ENCODE measurements around the gene RCE1. TPM values are rescaled to one million over a fixed set of nuclear protein-coding genes. Genes with fewer than 3 reads are reported as not detected.
"Not testable (repeated sequence)": the region's sequence is repeated elsewhere in the genome, so short reads cannot be mapped to it uniquely, and the experiment has no call there.

RCE1 gene
- 18.0 TPM for polyA plus RNA-seq (ENCODE audit: insufficient read length)

- peak; percentile 93 for DNase-seq
Measured at GRCh38 chr11:66842896-66843775, at the start of gene RCE1. Gene RCE1, plus strand, starts transcription at chr11:66843441. Its CDS starts 15 bp downstream, at chr11:66843456.

- DNase-seq, result not testable (repeated sequence)
Measured at GRCh38 chr11:66799815-66800214, 43.4 kb upstream of the RCE1 start.

GRCh38 chr11:66800720-66801428 lies 42.4 kb upstream of the RCE1 start:
- no peak for DNase-seq

GRCh38 chr11:66809592-66809991 lies 33.6 kb upstream of the RCE1 start:
- DNase-seq, result no peak

GRCh38 chr11:66810576-66811185 lies 32.6 kb upstream of the RCE1 start:
- DNase-seq, result no peak

- no peak for DNase-seq
Measured at GRCh38 chr11:66814678-66815077, 28.6 kb upstream of the RCE1 start.

- DNase-seq, result no peak
Measured at GRCh38 chr11:66815646-66816045, 27.6 kb upstream of the RCE1 start.

- no peak for DNase-seq
Measured at GRCh38 chr11:66818231-66818955, 24.8 kb upstream of the RCE1 start.

- DNase-seq, result no peak
Measured at GRCh38 chr11:66820381-66820780, 22.9 kb upstream of the RCE1 start.

GRCh38 chr11:66820901-66821300 lies 22.3 kb upstream of the RCE1 start:
- DNase-seq, result no peak

- no peak for DNase-seq
Measured at GRCh38 chr11:66823700-66824099, 19.5 kb upstream of the RCE1 start.

GRCh38 chr11:66824573-66824972 lies 18.7 kb upstream of the RCE1 start:
- DNase-seq, result not testable (repeated sequence)

GRCh38 chr11:66834539-66834845 lies 8.7 kb upstream of the RCE1 start:
- no peak for DNase-seq

GRCh38 chr11:66834943-66835342 lies 8.3 kb upstream of the RCE1 start:
- no peak for DNase-seq

- DNase-seq, result no peak
Measured at GRCh38 chr11:66835768-66836405, 7.4 kb upstream of the RCE1 start.

GRCh38 chr11:66840317-66841091 lies 2.7 kb upstream of the RCE1 start:
- no peak for DNase-seq

GRCh38 chr11:66841861-66842260 lies 1.4 kb upstream of the RCE1 start:
- DNase-seq, result no peak

- DNase-seq, result no peak
Measured at GRCh38 chr11:66842501-66842895, 743 bp upstream of the RCE1 start.

- no peak for DNase-seq
Measured at GRCh38 chr11:66843776-66844495, 695 bp downstream of the RCE1 start.

- DNase-seq, result no peak
Measured at GRCh38 chr11:66844496-66845142, 1.4 kb downstream of the RCE1 start.

Measured in hindlimb muscle (tissue), 1 donor.